HG03097 (cell line): ENCODE measurements around the gene WDR31.
"Not testable (repeated sequence)": the region's sequence is repeated elsewhere in the genome, so short reads cannot be mapped to it uniquely, and the experiment has no call there.

ENCODE experiments used
- ATAC-seq: cut with Tn5 transposase; IDR thresholded peaks from one replicate; pipeline ENCODE4 v1.9.1; 2021; ENCODE audit not compliant: unreplicated experiment, low FRiP score

The WDR31 gene

GRCh38 chr9:113298924-113299770 is 40.9 kb downstream of the WDR31 start:
- ATAC-seq, result no peak

- ATAC-seq, result no peak
Observed at GRCh38 chr9:113298311-113298710, 41.8 kb downstream of the WDR31 start.

GRCh38 chr9:113296796-113297558 is 43.1 kb downstream of the WDR31 start:
- ATAC-seq, result no peak

GRCh38 chr9:113296247-113296646 is 43.8 kb downstream of the WDR31 start:
- not testable (repeated sequence) for ATAC-seq

- ATAC-seq, result no peak
Observed at GRCh38 chr9:113293285-113293878, 46.7 kb downstream of the WDR31 start.

- no peak for ATAC-seq
Observed at GRCh38 chr9:113290052-113290607, 49.9 kb downstream of the WDR31 start.

GRCh38 chr9:113289091-113289490 is 51.0 kb downstream of the WDR31 start:
- ATAC-seq, result no peak

- no peak for ATAC-seq
Observed at GRCh38 chr9:113281356-113281755, 58.7 kb downstream of the WDR31 start.

GRCh38 chr9:113278840-113279239 is 61.2 kb downstream of the WDR31 start:
- no peak for ATAC-seq

- ATAC-seq, result peak; percentile 94
Observed at GRCh38 chr9:113275157-113276131, 64.6 kb downstream of the WDR31 start, which contains the start of the genes CDC26 and PRPF4. TSS of gene CDC26 (minus strand) at chr9:113275572. CDS start at chr9:113272507, 3,065 bp downstream. TSS of gene PRPF4 (plus strand) at chr9:113275658. CDS start at chr9:113275744, 86 bp downstream.

GRCh38 chr9:113274474-113275156 is 65.5 kb downstream of the WDR31 start:
- ATAC-seq, result peak; percentile 7

GRCh38 chr9:113269871-113270270 is 70.2 kb downstream of the WDR31 start:
- no peak for ATAC-seq

GRCh38 chr9:113269355-113269754 is 70.7 kb downstream of the WDR31 start:
- no peak for ATAC-seq

GRCh38 chr9:113267911-113268566 is 72.0 kb downstream of the WDR31 start:
- ATAC-seq, result no peak

GRCh38 chr9:113266174-113266573 is 73.9 kb downstream of the WDR31 start:
- ATAC-seq, result no peak
